Activated T-helper 1 cell treated with anti-CD3 and anti-CD28 coated beads, Interleukin-2, amount 50 U/mL, for 16 hours (primary cell): ENCODE measurements around the gene GRAMD1A.
"Not testable (repeated sequence)": the region's sequence is repeated elsewhere in the genome, so short reads cannot be mapped to it uniquely, and the experiment has no call there.

Source experiments
- DNase-seq, 2 donors: peaks; one replicate each; pipeline ENCODE4 v3.0.0-alpha.2; 2020; ENCODE audit warnings: low read depth in 1 of 2, low spot score in 1 of 2

GRAMD1A gene

DNA sequence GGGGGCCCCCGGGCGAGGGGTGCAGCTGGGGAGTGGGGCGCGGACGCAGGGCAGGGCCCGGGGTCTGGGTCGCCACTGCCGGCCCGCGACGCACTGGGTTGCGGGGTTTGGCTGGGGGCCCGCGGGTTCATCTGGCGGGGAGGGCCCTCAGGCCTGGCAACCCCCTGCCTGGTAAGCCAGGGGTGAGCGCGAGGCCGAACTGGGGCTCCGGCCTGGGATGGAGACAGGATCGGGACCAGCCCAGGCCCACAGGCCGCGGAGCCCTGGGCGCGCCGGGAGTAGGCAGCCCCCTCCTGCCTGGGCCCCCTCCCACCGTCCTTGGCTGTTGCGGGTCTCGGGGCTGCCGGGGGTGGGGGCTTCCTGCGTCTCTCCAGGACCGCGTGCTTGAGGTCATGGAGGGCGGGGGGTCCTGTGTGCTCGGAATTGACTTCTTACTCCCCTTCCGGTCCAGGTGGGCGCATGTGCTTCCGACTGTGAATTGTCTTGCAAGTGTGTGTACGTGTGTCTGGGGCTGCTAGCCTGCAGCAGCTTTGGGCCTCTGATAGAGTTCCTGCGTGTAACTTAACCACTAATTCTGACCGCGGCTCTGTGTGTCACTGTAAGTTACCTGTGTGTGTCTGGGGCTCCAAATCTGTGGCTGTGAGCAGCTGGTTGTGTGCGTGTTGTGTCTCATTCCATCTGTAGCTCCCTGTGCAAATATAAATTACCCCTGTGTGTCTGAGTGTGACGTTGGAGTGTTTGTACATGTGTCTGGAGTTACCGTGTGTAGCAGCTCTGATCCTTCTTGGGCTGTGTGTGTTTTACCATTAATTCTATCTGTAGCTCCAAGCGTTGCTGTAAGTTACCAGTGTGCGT is 751 bp downstream of the GRAMD1A start:
- peak; percentile 24 to 39 for DNase-seq

- DNase-seq: no peak
Observed at GRCh38 chr19:35002037-35002535, 2.0 kb downstream of the GRAMD1A start.

- DNase-seq: no peak
Observed at GRCh38 chr19:35004517-35005255, 4.6 kb downstream of the GRAMD1A start.

GRCh38 chr19:35005256-35005977 is 5.3 kb downstream of the GRAMD1A start:
- DNase-seq: no peak

DNA sequence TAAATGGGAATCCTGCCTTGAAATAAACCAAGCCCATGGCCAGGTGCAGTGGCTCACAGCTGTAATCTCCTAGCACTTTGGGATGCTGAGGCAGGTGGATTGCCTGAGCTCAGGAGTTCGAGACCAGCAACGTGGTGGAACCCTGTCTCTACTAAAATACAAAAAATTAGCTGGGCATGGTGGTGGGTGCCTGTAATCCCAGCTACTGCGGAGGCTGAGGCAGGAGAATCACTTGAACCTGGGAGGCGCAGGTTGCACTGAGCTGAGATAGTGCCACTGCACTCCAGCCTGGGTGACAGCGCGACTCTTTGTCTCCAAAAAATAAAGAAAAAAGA is 5.9 kb downstream of the GRAMD1A start:
- not testable (repeated sequence) for DNase-seq

GRCh38 chr19:35006342-35006998 is 6.3 kb downstream of the GRAMD1A start:
- DNase-seq: no peak

GRCh38 chr19:35006999-35007365 is 6.9 kb downstream of the GRAMD1A start:
- DNase-seq: no peak

DNA sequence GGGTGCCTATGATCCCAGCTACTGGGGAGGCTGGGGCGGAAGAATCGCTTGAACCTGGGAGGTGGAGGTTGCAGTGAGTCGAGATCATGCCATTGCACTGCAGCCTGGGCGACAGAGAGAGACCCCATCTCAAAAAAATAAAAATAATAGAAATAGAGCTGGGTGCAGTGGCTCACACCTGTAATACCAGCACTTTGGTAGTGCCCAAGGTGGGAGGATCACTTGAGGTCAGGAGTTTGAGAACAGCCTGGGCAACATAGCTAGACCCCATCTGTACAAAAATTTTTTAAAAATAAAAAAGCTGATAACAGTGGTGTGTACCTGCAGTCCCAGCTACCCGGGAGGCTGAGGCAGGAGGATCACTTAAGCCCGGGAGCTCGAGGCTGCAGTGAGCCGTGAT is 7.3 kb downstream of the GRAMD1A start:
- not testable (repeated sequence) for DNase-seq

GRCh38 chr19:35008891-35009341 is 8.8 kb downstream of the GRAMD1A start:
- no peak for DNase-seq

DNA sequence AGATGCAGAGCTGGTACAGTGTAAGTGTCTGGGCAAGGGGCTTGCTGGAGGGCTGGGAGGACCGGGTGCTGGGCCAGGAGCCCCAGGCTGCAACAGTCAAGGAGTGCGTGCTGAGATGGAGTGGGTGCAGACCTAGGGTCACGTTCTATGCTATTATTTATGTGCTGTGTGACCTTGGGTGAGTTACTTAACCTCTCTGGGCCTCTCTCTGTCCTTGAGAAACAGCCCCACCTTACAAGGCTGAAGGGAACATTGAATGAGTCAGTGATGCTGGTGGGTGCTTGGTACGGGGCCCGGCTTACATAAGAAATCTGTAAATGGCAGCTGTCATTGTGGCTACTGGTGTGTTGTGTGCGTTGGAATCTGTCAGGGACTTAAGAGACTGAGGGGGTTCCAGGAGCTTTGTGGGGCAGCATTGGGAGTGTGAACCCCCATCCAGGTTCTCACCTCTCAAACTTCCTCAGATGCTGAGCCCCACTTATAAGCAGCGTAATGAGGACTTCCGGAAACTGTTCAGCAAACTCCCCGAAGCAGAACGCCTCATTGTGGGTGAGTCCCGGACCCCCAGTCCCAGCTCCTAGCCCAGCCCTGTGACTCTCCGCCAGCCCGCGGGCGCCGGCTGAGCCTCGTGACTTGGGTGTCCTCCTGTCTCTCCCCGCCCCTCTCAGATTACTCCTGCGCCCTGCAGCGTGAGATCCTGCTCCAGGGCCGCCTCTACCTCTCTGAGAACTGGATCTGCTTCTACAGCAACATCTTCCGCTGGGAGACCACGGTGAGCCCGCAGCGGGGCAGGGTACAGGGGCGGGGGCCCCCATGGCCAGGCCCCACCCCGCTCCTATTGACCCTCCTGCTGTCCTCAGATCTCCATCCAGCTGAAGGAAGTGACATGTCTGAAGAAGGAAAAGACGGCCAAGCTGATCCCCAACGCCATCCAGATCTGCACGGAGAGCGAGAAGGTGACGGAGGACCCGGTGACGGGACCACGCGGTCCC is 9.6 kb downstream of the GRAMD1A start:
- DNase-seq: no peak

GRCh38 chr19:35011091-35011689 is 11.1 kb downstream of the GRAMD1A start:
- DNase-seq: no peak

DNA sequence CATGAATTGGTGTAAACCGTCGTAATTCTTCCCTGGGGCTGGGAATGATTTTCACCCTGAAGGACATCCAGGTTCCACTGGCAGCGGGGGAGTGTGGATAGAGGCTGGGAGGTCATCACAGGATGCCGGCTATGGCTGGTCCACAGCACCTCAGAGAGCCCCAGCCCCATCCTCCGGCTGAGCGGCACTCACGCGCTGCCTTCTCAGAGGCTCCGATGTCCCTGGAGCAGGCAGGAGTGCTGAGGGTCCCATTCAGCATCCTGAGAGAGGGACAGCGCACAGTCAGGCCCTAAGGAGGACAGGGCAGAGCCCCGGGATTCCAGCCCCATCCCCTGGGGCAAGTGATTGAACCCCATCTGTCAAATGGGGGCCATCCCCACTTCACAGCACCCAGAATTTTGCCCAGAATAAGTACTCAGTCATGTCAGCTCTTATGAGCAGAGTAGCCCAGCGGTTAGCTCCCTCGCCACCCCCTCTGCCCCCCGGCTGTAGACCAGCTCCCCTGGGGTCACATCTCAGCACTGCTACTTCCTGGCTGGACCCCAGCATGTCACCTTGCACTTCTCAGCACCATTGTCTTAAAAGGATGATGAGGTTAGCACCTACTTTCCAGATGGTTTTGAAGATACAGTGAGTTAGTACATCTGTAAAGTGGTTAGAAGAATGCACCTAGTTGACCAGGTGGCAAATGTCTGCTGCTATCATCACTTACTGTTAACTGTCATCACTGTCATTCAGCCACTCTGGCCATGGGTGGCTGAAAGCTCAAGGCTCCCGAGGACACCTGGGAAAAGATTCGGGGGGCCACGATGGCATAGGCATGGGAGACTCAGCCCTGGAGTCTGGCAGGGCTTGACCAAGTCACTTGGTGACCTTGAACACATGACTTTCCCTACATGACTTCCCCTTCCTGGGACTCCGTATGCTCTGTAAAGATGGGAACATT is 11.9 kb downstream of the GRAMD1A start:
- no peak for DNase-seq

DNA sequence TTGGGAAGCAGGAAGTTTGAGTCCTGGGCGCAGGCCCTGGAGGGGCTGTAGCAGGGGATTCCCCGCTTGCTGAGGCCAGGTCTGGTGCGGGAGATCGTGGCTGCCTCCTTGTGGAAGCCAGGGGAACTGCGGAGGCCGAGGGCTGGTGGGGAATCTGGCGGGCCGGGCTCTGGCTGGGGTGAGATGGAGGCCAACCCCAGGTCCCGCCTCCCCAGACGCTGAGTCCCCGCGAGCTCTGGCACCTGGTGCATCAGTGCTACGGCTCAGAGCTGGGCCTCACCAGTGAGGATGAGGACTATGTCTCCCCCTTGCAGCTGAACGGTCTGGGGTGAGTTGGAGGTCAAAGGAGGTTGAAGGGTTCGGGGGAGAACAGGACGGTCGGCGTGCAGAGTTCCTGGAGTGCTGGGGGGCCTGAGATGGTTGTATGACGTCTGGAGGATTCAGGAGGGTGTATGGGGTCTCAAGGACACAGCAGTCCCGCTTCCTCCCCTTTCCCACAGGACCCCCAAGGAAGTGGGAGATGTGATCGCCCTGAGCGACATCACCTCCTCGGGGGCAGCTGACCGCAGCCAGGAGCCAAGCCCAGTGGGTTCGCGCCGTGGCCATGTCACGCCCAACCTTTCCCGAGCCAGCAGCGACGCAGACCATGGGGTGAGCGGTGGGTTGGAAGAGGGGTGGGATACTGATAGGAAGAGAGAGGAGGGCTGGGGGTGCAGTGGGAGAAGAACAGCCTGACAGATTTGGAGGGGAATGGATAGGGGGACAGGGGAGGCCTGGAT is 13.1 kb downstream of the GRAMD1A start:
- peak; percentile 65 to 68 for DNase-seq

DNA sequence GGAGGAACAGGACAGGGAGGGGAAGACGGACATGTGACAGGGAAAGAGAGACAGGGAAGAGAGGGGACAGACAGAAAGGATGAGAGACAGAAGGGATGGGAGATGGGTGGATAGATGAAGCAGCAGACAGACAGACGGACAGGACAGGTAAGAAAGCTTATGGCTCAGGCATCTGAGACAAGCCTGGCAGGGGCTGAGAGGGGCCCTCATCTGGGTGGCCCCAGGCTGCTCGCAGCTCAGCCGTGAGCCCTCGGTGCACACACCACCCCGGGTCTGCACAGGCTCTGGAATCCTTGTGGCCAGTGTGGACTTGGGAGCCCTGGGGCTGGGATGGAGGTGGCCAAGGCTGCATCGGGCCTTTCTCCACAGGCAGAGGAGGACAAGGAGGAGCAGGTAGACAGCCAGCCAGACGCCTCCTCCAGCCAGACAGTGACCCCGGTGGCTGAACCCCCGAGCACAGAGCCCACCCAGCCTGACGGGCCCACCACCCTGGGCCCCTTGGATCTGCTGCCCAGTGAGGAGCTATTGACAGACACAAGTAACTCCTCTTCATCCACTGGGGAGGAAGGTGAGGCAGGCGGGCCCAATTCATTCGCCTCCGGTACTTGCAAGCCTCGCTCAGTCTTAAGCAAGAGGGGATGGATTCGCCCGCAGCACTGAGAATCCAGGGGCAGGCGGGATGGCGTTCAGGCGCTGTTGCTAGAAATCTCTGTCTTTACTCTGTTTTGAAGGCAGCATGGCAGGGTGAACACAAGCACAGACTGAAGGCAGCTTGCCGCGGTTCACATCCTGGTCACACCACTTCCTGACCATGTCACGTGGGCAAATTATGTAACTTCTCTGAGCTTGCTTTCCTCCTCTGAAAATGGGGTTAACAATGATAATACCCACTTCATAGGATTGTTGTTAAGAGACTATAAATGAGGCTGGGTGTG is 14.0 kb downstream of the GRAMD1A start:
- peak in 1 of 2 donors; percentile 45 for DNase-seq

GRCh38 chr19:35014774-35015173 is 14.7 kb downstream of the GRAMD1A start:
- not testable (repeated sequence) for DNase-seq

DNA sequence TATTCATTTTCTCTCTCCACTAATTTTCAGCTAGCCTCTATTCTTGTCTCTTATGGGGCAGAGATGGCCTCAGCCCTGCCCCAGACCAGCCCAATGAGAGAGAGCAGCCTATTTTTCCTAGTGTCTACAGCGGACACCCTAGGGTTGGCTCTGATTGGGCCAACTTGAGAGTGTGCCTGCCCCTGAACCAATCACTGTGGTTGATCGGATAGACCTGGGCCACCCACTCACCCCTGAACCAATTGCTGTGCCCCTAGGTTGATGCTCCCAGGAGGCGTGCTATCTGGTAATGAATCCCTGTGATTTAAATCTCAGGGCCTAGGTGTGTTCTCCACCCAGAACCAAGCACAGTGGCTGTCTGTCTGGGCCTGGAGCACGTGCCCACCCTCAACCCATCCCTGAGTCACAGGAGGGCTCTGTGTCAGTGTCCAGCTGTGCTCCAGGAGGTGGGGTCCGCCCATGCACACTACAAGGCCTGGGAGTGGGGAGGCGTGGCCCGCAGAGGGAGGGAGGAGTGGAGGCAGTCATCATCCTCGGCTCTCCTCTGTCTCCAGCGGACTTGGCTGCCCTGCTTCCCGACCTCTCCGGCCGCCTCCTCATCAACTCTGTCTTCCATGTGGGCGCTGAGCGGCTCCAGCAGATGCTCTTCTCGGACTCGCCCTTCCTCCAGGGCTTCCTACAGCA is 15.3 kb downstream of the GRAMD1A start:
- DNase-seq: no peak
